Activated CD8-positive, alpha-beta memory T cell treated with anti-CD3 and anti-CD28 coated beads, Interleukin-2, amount 50 U/mL, for 1 hour (primary cell): ENCODE results near the gene RFC2.

Experiments used
- DNase-seq: peaks from one replicate; pipeline ENCODE4 v3.0.0-alpha.2; 2020; ENCODE audit errors: extremely low read depth

The RFC2 gene

DNA sequence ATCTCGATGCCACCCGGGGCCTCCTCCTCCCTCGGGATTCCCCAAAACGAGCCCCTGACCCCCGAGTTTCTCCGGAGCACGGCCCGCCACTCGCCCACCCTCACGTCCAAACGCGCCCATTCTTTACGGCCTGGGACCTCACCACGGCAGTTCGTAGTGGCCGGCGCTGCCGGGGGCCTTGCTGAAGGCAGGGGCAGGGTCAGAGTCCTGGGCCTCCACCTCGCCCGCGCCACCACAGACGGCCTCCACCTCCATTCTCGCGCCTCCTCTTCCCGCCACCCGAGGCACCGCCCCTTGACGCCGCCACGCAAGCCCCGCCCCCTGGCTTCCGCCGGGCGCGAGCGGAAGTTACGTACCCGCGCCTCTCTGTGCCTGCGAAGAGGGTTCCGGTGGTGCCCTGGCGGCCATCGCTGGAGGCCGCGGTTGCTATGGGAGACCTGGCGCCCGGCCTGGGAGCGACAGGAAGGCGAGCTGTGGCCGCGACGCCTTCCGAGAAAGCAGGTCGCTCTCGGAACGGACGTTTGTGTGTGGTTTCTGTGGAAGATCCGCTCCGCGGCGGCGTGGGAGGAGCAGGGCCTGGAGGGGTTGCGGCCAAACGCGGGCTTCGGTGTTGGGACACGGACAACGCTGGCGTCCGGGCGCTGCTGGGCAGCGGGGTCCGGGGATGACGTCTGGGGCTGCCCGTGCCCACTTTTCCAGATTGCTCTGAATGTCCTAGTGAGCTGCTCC, at the start of gene RFC2:
Gene RFC2 (minus strand): TSS at position 271 of the 729 bp plus-strand sequence. CDS start 16 bp downstream, at position 255.
- peak; percentile 73 for DNase-seq

DNA sequence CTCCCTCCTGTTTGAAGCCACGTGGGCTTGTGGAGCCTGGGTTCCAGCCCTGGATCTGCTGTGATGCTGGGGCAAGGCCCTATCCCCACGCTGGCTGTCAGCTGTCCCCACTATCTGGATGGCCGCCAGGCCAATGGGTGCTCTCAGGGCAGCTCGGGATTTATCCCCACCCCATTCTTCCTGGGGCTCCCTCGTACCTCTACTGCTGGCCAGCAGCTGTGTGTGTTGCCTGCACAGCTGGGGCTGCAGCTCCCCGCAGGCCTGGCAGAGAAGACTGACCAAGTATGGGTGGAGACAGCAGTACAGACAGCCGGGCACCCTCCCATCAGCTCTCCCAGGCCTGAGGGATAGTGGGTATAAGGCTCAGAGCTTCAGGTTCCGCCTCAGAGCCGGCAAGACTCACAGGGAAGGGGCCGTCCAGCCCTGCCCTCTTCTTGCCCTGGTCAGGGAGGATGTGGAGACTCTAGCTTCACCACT, 48.6 kb upstream of the RFC2 start:
- DNase-seq: no peak

DNA sequence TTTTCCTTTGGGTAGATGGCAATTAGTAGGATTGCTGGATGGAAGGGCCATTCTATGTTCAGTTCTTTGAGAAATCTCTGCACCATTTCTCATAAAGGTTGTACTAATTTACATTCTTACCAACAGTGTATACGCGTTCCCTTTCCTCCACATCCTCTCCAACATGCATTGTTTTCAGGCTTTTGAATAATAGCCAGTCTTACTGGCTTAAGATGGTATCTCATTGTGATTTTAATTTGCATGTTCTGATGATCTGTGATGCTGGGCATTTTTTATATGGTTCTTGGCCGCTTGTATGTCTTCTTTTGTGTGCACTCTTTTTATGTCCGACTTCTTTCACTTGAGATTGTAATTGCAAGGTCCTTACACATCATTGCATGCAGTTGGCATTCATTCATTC, 46.7 kb upstream of the RFC2 start:
- no peak for DNase-seq

DNA sequence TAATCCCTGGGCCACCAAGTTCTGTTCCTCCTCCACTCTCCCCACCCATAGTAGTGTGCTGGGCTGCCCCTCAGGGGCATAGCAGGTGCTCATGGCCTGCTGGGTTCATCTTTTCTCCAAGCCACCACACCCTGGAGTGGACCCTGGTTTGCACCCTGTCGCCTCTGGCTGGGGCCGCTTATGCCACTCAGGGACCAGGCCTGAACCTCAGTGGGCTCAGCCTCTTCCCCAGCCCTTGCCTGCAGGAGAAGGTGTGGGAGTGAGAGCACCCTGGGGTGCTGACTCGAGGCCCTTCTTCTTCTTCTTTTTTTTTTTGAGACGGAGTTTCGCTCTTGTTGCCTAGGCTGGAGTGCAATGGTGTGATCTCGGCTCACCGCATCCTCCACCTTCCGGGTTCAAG, 45.2 kb upstream of the RFC2 start:
- no peak for DNase-seq

DNA sequence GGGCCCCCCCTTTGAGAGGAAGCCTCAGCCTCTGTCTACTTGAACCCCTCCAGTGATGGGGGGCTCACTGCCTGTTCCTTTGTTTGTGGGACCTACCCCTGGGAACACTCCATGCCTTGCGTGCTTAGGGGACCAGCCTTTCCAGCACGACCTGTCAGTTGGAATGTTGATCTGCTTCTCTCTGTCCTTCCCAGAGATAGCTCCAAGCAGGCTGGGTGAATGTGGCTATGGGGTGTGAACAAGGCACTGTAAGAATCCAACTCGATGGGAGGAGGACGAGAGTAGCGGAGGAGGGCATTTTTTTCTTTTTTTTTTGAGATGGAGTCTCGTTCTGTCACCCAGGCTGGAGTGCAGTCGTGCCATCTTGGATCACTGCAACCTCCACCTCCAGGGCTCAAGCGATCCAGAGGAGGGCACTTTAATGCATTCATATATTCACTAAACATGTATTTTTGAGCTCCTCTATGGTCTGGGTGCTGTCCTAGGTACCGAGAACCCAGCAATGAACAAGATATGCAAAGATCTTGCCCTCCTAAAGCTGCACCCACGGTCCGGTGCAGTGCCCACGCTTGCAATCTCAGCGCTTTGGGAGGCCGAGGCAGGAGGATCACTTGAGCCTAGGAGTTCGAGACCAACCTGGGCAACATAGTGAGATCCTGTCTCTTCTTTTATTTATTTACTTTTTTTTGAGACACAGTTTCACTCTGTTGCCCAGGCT, 43.5 kb upstream of the RFC2 start:
- DNase-seq: no peak

DNA sequence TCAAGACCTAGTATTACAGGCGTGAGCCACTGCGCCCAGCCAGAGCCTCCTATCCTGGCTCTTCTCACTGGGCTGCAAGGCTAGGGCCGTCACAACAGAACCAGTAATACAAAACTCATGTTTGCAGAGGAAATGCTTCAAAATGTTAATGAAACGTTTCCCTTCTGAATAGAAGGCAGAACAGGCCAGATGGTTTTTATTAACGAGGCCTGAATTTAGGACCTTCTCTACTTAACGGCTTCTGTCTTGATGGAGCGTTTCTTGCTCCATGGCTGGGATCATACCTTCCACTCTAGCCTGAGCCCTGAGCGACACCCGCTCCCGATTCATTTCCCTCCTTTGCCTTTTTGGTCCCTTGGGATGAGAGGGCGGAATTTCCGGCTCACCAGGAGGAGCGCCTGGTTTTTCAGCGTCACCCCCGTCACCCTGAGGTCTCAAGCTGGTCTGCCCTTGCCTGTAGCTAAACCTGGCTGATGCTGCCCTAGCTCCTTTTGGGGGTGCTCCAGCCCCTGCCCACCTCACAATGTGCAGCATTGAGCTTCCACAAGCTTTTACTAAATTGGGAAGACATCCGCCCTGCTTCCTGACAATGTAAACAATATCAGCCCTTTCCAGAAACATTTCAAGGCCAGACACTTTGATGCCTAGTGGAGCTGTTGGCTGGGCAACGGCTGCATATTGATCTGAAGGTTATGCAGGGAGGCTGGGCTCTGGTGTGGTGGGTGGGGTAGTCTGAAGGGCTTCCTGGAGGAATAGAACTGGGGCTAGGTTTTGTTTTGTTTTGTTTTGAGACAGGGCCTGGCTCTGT, 40.2 kb upstream of the RFC2 start:
- no peak for DNase-seq

DNA sequence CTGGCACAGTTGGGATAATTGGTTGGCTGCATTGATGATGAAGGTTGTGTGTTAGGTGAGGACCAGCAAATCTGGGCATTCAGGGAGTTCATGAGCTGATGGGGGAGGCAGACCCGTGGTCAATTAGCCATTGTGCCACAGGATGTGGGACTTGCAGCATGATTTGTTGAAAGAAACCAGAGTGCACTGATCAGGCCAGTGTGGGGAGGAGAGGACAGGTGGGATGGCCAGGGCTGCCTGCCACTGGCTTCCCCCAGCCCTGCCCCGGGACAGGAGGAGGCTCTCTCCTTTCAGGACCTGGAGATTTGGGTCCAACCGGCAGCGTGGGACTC, 39.3 kb upstream of the RFC2 start:
- no peak for DNase-seq

DNA sequence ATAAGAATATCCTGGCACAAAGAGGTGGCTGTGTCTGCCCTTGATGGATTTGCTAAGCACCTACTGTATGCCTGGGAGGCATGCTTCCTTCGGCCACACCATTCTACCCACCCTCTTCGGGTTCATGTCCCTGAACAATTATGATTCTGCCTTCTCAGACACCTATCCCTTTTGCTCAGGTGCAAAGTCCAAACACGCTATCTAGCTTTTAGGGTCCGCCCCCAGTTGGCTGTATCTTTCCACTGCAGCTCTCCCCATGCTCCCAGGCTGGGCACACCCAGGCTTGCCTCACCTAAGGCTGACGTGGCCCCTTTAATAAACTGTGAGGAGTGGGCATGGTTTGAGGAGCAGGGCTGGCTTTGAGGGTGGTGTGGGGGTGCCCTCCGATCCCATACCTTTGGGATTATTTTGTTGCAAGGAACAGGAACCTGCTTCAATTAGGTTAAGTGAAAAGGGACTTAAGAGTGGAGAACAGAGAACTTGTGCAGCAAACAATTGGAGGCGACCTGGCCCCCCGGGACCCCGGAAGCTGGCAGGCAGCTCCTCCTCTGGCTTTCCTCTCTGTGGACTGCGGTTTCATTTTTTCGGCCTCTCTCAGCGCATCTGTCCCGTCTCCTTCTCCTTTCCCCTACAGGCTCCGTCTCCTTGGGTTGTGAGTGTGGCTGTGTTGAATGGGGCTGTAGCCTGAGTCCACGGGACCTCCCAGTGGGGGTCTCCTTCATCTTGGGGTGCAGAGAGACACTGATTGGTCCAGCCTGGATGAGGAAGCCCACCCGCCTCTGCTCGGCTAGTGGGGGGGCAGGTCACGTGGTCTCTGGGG, 38.8 kb upstream of the RFC2 start:
- no peak for DNase-seq

DNA sequence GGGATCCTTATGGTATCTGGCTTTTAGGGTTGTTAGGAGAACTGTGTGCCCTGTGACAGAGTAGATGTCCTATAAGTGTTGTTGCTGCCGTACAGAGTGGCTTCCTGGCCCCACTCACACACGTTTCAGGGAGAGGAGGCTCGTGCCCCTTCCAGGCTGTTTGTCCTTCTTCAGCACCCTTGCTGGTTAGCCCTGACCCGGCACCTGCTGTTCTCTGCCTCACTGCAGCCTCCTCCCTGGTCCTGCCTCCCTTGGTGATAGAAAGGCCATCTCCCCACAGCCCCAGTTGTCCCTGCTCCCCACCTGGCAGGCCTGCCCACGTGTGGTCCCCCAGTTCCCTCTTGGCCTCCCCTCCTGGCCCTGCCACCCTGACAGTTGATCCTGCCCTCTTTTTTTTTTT, 37.3 kb upstream of the RFC2 start:
- DNase-seq: no peak

DNA sequence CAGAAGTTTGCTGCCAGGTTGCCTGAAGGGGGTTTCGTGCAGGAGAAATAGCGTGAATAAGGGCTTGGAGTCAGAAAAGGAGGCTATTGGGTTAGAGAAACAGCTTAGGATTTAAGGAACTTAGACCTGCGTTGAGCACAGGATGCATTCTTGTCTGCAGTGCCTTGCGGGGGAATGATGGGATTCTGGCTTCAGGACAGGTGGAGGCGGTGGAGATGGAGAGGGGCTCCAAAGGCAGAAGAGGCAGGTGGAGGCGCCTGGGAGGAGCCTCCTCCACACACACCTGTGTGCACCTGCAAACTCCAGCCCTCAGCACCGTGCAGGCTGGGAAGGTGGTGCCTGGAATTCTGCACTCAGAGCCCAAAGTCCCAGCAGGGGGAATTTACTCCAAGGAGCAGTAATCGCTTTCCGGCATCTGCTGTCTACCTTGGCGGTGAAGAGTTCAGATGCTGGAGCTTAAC, 36.8 kb upstream of the RFC2 start:
- no peak for DNase-seq

DNA sequence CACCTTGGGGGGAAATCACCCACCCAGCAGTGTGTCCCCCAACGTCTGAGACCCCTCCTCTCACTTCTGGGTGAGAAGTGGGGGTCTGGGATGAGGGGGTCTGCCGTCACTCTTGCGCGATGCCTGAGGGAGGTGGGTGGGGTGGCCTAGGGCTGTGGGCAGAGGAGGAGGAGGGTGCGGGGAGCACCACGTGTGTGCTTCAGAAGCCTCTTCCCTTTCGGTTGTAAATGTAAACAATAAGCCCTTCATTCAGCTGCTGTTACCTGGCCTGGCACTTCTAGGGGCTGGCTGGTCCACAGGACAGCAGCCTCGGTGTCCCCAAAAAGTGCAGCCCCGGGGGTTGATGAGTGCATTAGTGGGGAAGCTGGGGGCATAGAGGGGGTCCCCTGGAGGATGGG, 36.4 kb upstream of the RFC2 start:
- no peak for DNase-seq

DNA sequence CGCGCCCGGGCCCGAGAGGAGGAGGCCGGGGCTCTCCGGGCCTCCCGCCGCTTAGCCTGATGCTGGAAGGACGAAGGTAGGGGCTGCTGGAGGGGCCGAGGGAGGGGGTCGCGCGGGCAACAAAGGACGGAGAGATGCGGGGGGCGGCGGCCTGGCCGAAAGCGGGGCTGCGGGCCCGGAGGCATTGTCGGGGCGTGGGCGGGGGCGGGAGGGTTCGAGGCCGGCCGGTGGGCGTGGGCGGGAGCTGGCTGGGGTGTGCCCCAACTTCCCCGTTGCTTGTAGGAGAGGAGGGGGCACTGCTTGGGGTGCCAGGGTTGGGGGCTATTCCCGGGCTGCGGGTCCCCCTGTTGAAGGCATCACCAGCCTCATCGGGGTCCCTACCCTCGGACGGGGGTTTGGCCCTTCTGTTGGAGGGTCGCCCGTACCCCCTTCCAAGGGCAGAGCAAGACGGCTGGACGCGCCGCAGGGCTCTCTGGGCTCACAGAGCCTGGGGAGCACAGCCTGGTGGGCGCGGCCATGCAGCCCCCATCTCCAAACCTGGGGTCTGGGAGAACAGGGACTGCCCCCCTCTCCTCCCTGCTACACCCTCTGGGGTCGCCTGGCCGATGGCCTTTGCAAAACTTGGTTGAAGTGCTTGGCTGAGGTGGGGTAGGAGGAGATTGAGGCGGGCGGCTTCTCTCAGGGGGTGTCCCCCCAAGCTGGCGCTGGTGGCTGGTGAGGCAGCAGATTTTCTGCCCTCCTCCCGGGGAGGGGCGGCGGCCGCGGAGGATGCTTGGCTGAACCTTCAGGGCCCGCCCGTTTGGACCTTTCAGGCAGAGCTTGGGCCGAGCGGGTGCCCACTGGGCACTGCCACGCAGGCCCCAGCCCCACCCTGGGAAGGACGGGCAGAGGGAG, 35.7 kb upstream of the RFC2 start:
- no peak for DNase-seq

DNA sequence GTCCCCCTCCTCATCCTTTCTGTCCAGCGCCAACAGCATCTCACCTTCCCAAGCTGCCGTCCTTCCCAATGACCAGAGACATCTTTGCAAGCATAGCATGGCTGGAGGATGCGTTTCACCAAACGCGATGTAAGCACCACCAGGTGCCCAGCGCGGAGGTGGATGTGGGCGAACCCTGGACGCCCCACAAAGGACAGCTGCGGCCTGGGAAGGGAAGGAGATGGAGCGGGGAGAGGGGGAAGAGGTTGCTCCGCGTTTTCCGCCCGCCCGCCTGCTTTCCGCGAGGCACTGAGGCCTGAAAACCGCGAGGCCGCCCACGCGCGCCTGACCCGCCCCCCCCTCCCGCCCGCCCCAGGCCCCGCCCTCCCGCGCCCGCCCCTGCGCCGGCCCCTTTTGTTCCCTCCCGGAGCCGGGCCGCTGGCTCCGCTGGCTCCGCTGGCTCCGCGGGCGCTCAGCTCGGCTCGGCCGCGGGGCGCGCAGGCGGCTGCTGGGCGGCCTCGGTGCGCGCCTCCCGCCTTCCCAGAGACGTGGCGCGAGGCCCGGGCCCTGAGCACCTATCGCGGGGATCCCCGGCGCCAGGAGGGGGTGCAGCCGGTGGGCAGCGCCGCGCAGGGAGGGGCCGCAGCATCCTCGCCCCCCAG, 34.9 kb upstream of the RFC2 start, which contains the start of gene CLIP2:
Gene CLIP2 (plus strand): TSS at position 390 of the 641 bp plus-strand sequence. CDS start 28,140 bp downstream, outside the sequence.
- DNase-seq: peak; percentile 32

DNA sequence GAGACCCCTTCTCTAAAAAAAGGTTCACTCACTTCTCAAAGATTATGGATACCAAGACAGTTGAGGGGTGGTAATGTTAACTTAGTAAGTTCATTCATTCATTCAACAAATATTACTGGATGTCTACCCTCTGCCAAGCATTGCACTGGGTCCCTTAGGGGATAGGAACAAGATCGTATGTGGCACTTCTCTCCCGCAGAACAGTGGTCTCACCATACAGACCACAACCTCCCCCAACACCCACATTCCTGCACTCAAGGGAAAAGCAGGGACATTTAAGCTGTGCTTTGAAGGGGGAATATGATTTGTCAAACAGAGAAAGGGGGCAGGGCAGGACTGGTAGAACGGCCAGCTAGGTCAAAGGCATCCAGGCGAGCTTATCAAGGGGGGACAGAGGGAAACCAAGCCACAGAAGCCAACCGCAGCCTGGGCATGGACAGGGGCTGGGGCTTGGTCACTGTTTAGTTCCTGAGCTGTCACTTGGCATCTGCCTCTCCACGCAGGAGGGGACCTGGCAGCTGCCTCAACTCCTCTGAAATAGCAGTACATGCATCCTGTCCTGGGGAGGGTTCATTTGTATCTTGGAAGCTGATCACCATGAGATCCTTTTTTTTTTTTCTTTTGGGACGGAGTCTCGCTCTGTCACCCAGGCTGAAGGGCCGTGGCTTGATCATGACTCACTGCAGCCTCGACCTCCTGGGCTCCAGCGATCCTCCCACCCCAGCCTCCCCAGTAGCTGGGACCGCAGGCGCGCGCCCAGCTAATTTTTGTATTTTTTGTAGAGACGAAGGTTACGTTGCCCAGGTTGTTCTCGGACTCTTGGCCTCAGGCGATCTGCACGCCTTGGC, 34.1 kb upstream of the RFC2 start:
- no peak for DNase-seq

DNA sequence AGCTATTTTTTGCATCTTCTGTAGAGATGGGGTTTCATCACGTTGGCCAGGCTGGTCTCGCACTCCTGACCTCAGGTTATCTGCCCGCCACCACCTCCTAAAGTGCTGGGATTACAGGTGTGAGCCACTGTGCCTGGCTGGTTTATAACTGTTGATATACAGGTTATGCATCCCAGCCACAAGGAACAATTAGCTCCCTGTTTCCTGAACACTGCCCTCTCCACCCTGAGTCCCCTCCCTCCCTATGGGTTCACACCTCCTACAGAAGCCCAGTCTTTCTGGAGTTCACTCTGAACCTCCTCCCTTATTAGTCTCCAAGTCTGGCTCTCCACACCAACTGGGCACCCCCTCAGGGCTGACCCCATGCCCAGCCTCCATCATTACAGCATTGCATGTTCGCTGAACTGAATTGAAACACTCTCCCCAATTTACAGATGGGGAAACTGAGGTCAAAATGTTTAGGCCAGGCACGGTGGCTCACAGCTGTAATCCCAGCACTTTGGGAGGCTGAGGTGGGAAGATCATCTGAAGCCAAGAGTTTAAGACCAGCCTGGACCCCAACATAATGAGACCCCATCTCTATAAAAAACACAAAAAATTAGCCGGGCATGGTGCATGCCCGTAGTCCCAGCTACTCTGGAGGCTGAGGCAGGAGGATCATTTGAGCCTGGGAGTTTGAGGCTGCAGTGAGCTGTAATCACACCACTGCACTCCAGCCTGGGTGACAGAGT, 33.3 kb upstream of the RFC2 start:
- no peak for DNase-seq

DNA sequence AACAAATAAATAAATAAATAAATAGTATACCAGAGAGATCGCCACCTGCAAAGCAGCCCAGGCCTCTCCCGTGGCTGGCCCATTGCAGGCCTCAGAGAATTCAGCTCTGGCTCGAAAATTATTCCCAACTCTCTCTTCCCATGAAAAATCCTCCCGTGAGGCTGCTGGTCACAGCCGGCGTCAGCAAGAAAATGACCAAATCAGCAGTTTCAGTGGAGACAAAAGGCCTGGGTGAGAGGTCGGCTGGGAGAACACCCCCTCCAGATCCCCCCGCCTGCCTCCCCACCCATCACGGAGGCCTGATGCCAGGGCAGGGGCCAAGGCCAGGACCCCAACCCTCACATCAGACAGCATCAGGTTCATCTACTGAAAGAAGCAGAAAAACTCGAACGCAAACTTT, 31.9 kb upstream of the RFC2 start:
- no peak for DNase-seq

DNA sequence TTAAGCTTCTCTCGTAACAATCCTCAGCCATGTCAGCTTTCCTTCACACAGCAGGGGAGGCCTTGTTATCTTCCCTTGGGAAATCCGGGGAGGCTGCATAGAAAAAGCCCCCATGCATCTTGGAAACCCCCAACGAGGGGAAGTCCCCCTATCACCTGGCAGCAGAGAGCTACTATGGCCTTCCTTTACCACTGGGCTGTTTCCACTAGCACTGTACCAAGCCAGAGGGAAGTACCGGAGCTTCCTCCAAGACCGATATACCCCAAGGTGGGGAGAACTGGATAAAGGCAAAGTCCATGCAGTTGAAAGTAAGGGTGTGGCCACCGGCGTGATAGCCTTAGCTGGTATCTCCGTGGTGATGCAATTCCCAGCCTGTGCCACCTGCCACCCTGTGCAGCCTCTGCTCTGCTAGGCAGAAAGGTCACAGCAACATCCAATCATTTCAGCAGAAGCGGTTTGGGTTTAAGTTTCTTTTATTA, 30.6 kb upstream of the RFC2 start:
- DNase-seq: no peak

DNA sequence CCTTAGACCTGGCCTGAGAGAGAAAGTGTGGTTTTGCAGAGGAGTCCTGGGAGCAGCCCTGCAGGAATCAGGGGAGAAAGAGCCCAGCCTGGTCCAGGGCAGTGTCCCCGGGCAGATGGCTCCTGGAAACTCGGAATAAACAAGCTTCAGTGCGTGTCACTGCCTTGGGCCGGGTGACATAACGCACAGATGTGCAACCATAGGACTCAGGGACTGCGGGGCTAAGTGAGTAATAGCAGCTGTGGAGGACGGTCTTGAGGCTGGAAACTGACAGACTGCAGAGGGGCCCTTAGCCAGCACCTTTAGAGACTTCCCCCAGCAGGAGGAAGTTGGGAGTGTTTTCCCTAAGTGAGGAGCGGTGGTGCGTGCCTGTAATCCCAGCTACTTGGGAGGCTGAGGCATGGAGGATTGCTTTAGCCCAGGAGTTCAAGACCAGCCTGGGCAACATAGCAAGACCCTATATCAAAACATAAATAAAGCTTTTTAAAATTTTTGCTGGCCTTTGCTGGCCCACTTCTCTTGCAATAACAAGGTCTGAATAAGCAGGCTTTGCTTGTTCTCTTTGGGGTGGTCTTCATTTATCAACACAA, 29.8 kb upstream of the RFC2 start:
- no peak for DNase-seq
